ENCODE results near the gene KLHL8.
"Not testable (repeated sequence)": the region's sequence is repeated elsewhere in the genome, so short reads cannot be mapped to it uniquely, and the experiment has no call there.

Gene KLHL8

DNA sequence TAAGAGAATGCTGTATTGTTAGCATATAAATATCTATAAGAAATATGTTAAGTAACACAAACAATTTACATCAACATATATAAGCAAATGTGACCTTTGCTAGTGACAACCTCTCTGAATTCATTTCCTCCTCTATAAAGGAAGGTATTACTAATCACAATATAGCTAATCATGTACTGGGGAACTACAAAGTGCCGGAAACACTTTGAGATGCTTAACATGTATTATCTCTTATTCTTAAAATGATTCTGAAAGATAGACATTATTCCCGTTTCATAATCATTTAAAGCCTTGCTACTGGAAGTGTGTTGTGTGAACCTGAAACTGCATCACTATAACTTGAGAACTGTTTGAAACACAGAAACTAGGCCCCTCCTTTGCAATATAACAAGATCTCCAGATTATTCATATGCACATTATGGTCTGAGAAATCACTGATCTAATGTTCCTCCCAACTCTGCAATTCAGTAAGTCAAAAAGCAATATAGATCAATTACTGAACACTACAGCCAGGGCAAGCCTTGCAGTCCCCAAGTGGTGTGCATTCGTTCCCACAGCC, 54.0 kb downstream of the KLHL8 start:
- DNase-seq = no peak

DNA sequence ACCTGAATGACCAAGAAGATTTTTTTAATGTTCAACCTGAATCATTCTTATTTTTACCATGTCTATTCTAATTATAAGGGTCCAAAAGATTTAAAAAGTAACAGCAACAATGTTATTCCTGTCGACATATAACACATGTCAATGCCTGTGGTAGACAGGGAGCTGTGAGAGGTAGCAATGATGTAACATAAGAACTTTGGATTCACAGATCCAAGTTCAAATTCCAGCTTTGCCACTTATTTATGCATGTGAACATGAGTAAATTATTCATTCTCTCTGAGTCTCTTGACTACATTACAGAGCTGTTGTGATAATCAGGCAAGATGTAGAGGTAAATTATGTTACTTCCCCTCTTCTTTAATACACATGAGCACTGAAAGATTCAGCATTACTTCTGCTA, 54.5 kb downstream of the KLHL8 start:
- no peak for DNase-seq

DNA sequence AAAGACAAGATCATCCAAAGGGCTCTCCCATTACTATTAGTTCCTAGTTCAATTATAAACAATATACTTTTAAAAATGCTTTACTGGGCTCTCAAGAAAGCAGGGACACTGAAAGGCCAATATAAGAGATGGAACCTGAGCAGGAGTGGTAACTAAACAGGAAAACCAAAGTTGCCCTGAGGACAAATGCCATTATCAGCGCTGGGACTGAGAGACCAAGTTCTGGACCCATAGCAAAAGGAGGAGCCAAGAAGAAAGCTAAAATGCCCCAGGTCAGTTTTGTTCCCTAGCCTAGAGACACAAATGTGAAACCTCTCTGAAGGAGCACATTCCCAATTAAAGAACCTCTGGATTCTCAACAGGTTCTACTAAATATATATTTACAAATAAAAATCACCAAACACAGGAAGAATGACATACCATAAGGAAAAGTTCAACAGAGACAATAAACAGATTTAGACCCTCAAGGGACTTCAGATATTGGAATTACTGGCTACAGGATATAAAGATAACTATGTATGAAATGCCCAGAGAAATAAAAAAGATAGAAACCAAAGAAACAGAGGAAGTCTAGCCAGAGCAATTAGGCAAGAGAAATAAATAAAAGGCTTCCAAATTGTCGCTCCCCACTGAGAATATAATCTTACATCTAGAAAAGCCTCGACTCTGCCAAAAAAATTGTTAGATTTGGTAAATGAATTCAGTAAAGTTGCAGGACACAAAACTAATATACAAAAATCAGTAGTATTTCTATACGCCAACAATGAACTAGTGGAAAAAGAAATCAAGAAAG, 67.1 kb downstream of the KLHL8 start:
- no peak for DNase-seq

DNA sequence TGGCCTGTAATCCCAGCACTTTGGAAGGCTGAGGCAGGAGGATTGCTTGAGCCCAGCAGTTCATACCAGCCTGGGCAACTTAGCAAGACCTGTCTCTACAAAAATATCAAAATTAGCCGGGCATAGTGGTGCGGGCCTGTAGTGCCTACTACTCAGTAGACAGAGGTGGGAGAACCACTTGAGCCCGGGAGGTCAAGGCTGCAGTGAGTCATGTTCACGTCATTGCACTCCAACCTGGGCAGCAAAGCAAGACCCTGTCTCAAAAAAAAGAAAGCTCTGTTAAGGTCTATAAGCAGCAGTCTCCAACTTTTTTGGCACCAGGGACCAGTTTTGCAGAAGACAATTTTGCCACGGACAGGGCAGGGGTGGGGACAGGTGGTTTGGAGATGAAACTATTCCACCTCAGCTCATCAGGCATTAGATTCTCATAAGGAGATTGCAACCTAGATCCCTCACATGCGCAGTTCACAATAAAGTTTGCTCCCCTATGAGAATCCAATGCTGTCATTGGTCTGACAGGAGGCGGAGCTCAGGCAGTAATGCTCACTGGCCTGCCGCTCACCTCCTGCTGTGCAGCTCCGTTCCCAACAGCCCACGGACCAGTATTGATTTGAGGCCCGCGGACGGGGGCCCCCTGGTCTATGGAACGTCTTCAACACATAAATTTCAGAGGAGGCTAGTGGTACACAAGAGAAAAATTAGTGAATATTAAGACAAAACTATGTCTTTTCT, 67.9 kb downstream of the KLHL8 start:
- no peak for DNase-seq

DNA sequence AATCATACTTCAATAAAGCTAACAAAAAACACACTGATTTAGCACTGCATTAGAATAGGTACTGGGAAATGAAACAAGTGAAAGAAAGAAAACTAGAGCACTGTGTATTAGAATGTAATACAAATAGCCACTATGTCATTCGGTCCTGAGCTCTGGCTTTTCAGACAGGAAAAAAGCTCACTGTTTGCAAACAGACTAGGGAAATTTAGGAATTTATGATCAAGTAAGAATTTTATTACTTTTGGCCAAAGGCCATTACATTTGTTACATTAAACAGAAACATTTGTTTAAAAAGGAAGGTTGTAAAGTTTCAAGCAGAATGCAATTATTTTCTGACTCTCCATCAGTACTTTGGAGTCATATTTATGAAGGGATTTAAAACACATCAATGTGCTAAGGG, 68.7 kb downstream of the KLHL8 start:
- DNase-seq = no peak

DNA sequence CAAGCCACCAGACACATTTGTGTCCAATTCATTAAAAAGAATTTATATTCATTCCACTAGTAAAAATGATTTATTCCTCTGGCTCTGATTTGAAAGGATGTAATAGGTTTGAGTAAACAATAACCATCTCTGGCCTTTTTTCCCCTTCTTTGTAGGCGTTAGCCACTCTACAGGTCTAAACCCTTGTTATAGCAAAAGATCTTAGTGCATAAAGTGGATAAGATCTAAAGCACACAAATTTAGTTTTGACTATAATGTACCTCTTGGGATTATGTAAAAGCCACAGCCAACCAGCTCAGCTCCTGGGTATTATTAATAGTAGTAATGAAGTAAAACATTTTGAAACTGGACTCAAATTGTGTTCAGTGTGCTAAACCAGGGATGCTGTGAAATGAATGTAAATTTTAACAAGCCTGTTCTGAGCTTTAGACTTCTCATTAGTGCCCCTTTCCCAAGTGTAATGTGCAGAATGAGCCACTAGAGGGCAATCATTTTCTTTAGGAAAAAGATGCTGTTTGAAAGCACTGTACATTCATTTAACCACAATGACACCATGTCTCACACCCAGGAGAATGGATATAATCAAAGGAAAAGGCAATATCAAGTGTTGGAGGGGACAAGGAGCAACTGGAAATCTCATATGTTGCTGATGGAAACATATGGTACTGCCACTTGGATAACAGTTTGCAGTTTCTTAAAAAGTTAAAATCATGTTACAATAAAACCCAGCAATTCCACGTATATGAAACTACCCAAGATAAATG, 69.7 kb downstream of the KLHL8 start:
- peak; percentile 87 for DNase-seq

DNA sequence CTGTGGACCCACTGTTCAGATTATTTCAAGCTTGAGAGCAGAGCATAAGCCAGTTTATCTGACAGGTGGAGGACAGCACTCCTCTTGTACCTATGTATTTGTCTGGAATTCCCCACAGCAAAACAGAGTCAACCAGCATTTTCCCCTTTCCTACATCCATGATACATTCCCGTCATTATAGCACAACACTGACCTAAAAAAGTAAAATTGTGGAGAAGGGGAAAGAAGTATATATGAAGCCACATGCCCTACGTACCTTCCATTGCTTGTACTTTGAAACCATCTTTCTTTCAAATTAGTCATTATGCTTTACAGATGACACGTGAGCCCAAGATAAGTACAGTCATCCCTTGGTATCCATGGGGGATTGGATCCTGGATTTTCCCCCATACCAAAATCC, 73.3 kb downstream of the KLHL8 start:
- DNase-seq = no peak

DNA sequence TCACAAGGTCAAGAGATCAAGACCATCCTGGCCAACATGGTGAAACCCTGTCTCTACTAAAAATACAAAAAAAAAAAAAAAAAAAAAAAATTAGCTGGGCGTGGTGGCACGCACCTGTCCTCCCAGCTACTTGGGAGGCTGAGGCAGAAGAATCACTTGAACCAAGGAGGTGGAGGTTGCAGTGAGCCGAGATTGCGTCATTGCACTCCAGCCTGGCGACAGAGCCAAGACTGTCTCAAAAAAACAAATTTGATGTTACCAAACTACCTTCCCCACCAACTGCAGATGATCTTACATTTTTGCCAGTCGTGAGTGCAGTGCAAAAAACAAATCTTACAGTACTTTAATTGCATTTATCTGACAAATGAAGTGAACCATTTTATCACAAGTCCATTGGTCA, 74.5 kb downstream of the KLHL8 start:
- not testable (repeated sequence) for DNase-seq

DNA sequence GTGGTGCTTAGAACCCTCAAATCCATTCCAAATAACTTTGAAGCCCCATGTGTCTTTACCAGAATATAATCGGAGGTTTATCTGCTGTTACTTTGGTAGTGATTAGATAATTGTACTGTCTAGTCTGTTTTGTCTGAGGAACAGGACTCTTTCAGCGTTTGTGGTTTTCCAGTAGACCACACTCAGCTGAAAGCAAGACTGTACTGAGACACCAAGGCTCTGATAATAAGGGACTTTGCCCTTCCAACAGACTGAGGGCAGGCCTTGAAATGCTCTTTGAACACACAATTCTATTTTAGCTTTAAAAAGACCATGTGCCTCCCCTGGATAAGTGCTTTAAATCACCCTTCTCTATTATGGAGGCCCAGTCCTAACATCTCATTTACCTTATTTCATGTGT, 76.1 kb downstream of the KLHL8 start:
- no peak for DNase-seq

DNA sequence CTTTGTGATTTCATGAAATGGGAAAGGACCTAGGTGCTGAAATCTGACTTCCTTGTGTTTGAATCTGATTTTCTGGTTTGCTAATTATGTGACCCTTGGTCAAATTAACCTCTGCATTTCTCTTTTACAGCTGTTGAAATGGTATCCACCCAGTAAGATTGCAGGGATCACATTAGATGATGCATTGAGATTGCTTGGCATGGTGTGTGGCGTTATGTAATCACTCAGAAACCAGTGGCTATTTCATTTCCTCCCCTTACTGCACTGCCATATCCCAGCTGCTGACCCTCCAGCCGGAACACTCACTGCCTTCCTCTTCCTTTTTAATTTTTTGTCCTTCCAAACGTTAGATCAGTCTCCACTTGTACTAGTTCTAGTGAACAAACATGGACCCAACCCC, 79.0 kb downstream of the KLHL8 start:
- no peak for DNase-seq

DNA sequence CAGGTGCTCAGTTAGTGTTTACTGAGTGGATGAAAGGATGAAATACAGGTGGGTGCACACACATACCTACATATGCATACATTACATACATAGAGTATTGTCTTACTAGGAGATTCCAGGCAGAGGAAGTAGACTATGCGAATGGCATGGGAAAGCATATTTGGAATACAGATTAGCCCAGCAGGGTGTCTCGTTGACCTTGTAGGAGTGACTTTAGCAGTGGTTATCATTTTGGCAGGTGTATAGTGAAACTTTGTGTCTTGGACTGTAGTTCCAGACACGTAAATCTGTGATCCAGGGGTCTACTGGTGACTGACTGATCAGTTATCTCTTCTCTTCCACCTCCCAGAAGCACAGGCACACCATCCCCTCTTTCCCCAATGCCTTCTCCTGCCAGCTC, 86.3 kb downstream of the KLHL8 start:
- no peak for DNase-seq

DNA sequence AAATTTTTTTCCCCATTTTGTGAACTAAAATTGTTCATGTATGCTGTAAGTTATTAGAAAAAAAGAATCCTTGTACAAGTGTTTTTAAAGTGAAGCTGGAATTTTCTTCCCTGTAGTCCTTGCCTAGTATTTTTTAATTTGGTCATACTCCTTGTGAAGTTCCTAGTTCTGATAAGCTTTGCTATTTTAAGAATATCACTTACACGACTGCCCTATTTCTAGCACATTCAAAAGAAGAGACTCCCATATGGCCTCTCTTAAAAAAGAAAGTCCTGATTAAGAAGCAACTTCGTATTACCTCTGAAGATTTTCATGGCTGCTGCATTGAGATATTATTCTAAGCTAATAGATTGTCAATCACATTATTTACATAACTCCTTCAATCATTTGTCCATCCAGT, 87.2 kb downstream of the KLHL8 start:
- no peak for DNase-seq

DNA sequence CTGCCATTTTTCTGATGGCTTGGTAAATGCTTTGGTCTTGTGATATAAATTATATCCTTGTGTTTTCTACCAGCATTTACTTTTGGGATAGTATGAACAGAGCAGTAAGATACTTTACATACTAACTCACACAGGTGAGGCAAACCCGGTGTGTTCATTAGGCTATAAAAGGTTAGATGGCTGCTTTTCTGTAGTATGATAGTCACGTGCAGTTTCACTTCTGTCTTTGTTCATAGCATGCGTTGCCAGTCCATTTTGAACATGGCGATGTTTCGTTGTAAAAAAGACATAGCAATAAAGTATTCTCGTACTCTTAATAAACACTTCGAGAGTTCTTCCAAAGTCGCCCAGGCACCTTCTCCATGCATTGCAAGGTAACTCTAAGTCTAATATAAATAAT, 88.4 kb downstream of the KLHL8 start:
- no peak for DNase-seq

DNA sequence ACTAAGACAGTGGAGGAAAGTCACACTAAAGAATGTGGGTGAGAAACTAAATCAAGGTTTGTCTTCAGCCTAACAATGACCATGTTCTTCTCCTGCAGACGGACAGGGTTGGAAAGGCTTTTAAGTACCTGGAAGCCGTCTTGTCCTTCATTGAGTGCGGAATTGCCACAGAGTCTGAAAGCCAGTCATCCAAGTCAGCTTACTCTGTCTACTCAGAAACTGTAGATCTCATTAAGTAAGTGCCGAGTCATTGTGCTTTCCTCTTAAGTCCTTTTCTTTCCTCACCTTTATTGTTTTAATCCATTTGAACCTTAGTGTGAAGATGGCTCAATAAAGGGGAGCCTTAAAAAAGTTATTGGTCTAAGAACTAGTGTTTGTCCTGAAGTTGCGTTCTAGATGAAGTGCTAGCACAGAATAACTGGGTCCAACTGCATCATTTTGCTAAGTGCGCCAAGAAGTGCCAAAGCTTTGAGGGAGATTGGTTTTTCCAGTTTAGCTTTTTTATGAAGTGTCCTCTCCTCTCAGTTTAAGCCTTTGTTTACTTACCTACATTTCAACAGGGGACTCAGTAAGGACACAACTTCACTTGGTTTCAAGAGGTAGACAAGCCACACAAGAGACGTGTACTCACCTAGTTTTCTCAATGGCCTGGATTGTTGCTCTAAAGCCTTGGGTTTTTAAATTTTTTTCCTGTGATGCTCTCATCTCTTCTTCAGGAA, 89.3 kb downstream of the KLHL8 start:
- DNase-seq = peak; percentile 50

DNA sequence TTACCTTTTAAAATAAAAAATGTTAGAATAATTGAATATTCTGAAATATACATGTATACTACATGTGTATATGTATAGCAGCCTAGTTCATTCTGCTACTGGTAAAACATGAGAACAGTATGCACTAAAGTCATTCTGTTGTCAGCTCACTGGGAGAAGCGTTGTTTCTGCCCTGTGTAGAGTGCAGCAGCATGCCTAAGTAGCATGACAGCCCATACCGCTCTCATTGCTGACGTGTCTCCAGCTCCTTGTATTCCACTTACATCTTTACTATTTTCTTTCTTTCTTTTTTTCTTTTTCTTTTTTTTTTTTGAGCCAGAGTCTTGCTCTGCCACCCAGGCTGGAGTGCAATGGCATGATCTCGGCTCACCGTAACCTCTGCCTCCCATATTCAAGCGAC, 90.7 kb downstream of the KLHL8 start:
- no peak for DNase-seq

DNA sequence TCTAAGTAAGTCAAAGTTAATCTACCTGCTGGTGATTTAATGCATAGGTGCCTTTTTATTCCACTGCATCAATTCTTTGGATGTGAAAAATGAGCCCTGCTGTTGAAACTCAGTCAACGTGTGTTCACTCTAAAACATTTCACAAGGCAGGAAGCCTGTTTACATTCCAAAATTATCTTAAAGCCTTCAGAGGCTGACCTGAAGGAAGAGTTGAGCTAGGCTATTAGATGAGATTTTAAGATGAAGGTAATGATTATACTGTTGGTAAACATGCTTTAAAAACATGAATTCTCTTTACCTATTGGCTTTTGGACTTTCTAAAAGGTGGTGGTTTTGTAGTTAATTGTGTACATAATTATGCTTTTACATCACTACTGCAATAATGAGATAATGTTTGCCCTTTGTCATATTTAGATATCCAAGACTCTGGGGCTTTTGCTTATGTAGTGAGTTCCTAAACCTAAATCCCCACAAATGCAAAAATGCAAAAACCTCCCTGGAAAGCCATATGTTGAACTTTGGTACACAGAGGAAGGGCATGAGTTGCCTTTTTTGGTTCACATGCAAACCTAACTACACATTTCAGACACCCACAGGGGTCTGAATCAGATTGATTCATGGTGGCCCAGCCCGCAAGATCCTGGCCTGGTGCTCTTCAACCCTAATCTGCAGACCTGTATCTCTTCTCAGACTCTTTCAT, 92.3 kb downstream of the KLHL8 start:
- no peak for DNase-seq

DNA sequence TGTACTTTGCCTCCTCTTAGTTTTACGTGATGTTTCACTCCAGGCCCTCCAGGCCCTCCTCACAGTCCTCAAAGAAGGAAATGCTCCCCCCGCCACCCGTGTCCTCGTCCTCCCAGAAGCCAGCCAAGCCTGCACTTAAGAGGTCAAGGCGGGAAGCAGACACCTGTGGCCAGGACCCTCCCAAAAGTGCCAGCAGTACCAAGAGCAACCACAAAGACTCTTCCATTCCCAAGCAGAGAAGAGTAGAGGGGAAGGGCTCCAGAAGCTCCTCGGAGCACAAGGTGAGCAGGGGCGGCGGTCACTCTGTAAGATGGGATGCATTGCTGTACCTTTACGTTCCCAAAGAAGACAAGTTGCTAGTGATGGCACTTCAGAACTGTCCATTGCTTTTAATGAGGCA, 94.4 kb downstream of the KLHL8 start:
- no peak for DNase-seq

DNA sequence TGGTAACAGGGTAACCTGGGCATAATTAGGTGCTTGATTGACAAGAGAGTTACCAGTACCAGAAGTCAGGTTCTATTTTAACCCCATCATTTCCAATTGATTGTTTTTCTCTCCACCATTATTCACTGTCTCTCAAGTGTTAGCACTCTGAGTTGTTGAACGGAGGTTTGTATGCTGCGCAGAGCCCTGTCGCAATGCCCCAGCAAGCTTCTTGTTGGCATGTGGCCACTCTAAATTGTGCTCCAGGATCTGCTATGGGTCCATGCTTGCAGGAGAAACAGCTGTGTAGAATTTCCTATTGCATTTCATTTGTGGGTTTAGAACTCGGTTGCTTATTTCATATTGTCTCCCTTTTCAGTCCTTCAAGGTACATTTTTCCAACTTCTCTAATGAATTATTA, 98.2 kb downstream of the KLHL8 start:
- DNase-seq = no peak

DNA sequence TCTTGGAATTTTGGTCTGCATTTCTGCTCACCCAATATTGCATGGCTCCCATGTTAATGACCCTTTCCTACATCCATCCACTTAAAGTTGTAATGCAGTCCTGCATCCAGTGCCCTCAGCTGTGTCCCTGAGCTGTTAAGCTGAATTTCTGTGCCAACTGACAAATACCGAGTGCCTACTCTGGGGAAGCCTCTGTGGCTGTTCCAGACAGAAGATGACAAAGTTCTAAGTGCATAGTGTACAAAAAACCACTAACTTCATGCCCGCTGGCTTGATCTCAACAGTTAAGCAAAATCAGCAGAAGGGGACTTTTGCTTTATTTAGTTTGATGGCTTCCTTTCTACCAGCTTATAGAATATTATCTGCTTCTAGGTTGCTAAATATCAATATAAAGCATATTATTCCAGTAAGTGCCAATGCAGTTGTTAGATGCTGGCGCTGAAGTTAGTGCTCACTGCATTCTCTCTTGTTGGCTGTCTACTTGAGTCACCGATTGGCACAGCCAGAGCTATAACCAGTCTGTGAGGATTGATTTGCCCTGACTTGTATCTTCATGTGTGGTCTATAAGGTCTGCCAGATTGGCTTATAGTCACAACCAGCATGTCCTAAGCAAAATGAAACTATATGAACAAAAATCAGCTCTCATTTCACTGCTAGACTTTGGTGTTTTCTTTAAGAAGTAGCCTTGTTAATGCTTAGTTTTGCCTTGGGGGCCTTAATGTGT, 98.9 kb downstream of the KLHL8 start:
- no peak for DNase-seq

DNA sequence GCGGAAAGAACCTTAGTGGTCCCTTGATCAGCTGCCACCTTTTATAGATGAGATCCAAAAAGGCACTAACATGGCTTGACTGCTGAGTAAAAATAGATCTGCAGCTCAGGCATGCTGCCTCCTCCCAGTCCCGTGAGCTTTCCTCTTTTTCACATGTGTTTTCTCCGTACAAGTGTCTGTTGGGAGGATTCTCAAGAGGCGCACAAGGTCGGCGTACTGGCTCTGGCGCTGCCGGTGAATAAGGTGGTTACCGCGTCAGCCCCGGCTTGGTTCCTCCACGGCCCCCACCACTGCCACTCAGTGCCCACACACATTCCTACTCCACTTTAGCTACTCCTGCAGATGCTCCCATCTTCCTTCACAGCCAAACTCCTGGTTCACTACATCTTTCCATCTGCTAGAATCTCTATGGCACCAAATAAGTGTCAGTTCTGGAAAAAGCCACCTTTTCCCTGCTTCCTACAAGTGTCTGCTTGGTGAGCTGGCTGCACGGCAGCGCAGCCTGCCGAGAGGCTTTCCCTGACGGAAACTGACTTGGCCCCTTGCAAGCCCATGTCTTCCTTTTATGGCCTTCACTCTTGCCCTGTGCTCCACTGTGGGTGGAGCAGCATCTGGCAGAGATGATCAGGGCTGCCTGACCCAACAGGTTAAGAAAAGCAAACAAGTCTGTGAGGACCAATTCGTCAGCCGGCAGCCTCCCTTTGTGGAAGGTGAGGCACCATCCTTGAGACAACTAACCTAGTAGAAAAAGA, 99.8 kb downstream of the KLHL8 start:
- DNase-seq = no peak

DNA sequence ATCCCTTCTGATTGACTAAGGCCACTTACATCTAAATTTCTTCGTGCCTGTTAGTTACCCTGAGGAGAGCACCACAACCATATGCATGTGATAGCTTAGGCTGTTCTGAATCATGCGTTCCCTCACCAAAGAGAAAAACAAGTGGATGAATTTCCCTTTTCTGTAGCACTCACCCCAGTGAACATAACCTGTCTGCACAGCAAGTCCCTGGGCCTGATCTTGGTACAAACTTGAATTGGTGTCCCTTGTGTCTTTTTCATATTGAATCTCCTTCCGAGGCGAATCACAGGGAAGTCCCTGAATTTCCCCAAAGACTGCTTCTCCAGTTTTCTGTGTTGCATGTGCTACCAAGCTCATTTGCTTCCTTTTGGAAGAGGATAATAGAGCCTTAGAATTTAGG, 100.4 kb downstream of the KLHL8 start:
- DNase-seq = no peak

All from NCI-H82 (cell line).